ES-I3 (cell line): ENCODE results near the gene C12orf60.

ENCODE experiments used
- H3K36me3 ChIP-seq: 2 replicates; pipeline ENCODE4 v1.6.1; 2013; ENCODE audit warnings: mild to moderate bottlenecking, low read length, control low read depth, moderate library complexity; ENCODE audit not compliant: insufficient read depth
- H3K4me1 ChIP-seq: 2 replicates; pipeline ENCODE4 v1.6.1; 2013; ENCODE audit warnings: mild to moderate bottlenecking, control low read depth, low read length; ENCODE audit not compliant: insufficient read depth
- H3K9ac ChIP-seq: 2 replicates; pipeline ENCODE4 v1.6.1; 2013; ENCODE audit warnings: low read depth, mild to moderate bottlenecking, low read length, moderate library complexity
- H3K9me3 ChIP-seq: 2 replicates; pipeline ENCODE4 v1.6.1; 2013; ENCODE audit warnings: mild to moderate bottlenecking, low read length, moderate library complexity; ENCODE audit not compliant: control insufficient read depth, insufficient read depth

The C12orf60 gene

GRCh38 chr12:14772946-14773345 is 30.5 kb upstream of the C12orf60 start:
- H3K9me3 ChIP-seq = no peaks in the 10 kb centered on the region

DNA sequence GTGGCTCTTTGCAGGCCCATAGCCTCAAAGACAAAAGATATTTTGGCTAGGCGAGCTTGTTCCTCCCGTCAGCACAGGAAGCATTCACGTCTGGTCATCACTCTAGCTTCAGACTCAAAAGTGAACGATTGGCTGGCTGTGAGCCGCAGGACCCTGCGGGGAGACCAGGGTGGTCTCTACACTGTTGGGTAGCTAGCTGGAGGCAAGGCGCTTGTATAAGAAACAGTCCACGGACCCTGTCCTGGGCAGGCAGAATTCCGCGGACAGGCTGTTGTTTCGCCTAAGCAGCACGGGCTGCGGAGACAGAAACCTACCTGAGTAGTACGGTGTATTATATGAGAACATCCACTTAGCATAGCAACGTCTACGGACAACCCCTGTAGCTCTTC is 29.8 kb upstream of the C12orf60 start:
- Histone ChIP-seq H3K9me3 (no peaks in the 10 kb centered on the region), H3K9ac (peak overlapping the region; percentile 75), H3K36me3 (no peaks in the 10 kb centered on the region), H3K4me1 (peaks cover 9% of the 10 kb centered on the region)

More at GRCh38 chr12:14772946-14773345, 30.5 kb upstream of the C12orf60 start:
- Histone ChIP-seq H3K4me1 (peaks cover 9% of the 10 kb centered on the region), H3K9ac (peak overlapping the region; percentile 75), H3K36me3 (no peaks in the 10 kb centered on the region)

DNA sequence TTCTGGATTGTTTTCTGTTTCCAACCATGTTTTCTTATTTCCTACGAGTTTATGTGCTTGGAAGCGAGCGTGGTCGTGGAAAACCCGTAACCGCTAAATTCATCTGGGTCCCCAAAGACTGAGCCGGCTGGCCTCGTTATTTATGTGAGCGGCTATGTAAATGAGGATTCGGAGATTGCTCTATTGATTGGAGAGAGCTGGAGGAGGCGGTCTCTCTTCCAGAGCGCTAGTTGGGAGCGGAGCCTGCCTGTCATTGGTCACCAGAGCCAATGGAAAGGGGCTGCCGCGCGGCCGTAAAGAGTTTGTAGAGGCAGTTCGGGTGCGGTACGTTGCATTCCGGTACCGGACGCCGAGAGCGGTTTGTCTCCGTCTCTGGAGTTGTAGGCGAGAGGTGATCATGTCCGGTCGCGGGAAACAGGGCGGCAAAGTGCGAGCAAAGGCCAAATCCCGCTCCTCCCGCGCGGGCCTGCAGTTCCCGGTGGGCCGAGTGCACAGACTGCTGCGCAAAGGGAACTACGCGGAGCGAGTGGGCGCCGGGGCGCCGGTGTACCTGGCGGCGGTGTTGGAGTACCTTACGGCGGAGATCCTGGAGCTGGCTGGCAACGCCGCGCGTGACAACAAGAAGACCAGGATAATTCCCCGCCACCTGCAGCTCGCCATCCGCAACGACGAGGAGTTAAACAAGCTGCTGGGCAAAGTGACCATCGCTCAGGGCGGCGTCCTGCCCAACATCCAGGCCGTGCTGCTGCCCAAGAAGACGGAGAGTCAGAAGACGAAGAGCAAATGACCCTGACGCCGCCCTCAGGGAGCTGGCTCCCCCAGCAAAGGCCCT is 29.2 kb upstream of the C12orf60 start:
- peaks cover 9% of the 10 kb centered on the region for H3K4me1 ChIP-seq
- no peaks in the 10 kb centered on the region for H3K36me3 ChIP-seq
- peak overlapping the region; percentile 75 for H3K9ac ChIP-seq
- H3K9me3 ChIP-seq = no peaks in the 10 kb centered on the region

- Histone ChIP-seq H3K4me1 (peaks cover 9% of the 10 kb centered on the region), H3K36me3 (no peaks in the 10 kb centered on the region), H3K9me3 (no peaks in the 10 kb centered on the region), H3K9ac (peak overlapping the region; percentile 75)
These were observed 28.4 kb upstream of the C12orf60 start for GRCh38 chr12:14774906-14775635.

GRCh38 chr12:14775636-14775980 is 27.9 kb upstream of the C12orf60 start:
- H3K9ac ChIP-seq = peak overlapping the region; percentile 75
- H3K9me3 ChIP-seq = no peaks in the 10 kb centered on the region
- H3K4me1 ChIP-seq = peaks cover 9% of the 10 kb centered on the region
- no peaks in the 10 kb centered on the region for H3K36me3 ChIP-seq

DNA sequence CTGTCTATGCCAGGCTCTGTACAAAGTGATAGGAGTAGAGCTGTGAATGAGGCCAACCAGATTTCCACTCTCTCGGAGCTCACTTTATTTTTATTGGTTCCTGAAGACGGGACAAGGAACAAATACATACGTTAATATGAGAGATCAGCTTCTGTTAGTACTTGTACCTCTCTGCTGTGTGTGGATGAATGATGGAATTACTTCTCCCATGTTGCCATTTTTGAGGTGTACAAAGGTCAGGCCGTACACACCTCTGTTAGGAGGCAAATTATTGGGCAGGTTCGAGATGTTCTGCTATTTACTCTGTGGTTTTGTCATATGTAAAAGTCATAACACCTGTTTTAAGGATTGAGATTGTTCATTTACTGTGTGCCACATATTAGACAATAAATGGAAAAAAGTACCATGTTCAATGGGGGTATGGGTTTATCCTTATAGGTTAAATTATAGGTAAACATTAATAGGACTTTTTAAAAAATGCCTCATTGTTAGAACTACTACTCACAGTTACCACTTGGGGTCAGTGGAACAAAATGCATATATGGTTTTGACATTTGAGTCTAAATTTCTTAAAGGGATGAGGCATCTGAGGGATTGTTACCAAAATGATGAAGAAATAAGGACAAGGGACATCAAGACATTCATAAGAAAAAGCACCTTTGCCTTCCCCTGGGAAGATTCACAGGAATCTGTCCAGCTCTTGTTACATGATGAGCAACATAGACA is 27.1 kb upstream of the C12orf60 start:
- Histone ChIP-seq H3K4me1 (peaks cover 9% of the 10 kb centered on the region), H3K9me3 (no peaks in the 10 kb centered on the region), H3K36me3 (no peaks in the 10 kb centered on the region), H3K9ac (peak overlapping the region; percentile 75; the same call in 1 of the 2 replicates)

- H3K36me3 ChIP-seq = no peaks in the 10 kb centered on the region
- H3K9me3 ChIP-seq = no peaks in the 10 kb centered on the region
- peaks cover 9% of the 10 kb centered on the region for H3K4me1 ChIP-seq
- H3K9ac ChIP-seq = no peak overlapping the region
These were observed 26.2 kb upstream of the C12orf60 start for GRCh38 chr12:14777271-14777670.

- H3K9me3 ChIP-seq = no peaks in the 10 kb centered on the region
- no peaks in the 10 kb centered on the region for H3K36me3 ChIP-seq
- H3K9ac ChIP-seq = no peak overlapping the region
- H3K4me1 ChIP-seq = peaks cover 9% of the 10 kb centered on the region
These were observed 23.6 kb upstream of the C12orf60 start for GRCh38 chr12:14779834-14780233.

- Histone ChIP-seq H3K9me3 (no peaks in the 10 kb centered on the region), H3K36me3 (no peaks in the 10 kb centered on the region), H3K4me1 (peaks cover 9% of the 10 kb centered on the region), H3K9ac (no peak overlapping the region)
These were observed 22.6 kb upstream of the C12orf60 start for GRCh38 chr12:14780859-14781258.

DNA sequence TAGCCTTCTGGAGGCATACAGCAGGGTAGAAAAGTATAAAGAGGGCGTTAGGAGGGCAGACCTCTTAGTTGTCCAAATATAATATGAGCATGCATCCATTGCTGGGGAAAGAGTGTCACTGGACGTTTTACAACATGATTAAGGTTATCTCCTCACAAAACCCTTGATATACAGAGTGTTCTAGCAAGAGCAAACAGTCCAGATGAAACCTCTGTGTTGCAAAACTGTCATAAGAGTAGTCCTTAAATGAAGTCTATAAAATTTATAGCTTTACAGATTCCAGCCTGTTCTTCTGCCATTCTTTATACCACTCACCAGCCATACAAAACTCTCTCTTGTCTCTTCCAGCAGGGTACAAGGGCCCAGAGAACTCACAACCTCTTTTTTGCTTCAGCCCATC is 21.9 kb upstream of the C12orf60 start:
- Histone ChIP-seq H3K4me1 (peaks cover 9% of the 10 kb centered on the region), H3K9ac (no peak overlapping the region), H3K9me3 (no peaks in the 10 kb centered on the region), H3K36me3 (peaks cover under 1% of the 10 kb centered on the region; the same call in 1 of the 2 replicates)

DNA sequence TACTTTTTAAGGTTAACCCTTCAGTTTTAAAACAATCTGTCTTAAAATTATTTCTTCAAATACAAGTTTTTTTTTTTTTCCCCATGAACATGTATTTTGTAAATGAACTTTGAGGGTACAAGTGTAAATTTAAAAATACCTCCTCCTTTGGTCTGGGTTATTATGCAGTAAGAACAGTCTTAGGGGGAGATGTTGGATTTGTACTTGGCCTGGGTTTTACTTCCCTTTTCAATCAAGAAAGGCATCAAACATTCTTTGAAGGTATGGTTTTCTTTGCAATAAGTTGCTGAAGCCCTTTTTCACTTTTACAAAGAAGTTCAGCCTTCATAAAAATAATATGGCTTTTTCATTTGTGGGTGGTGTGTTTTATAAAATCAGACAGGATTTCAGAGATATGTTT is 20.7 kb upstream of the C12orf60 start:
- peaks cover under 1% of the 10 kb centered on the region; the same call in 1 of the 2 replicates for H3K4me1 ChIP-seq
- peaks cover 7% of the 10 kb centered on the region for H3K36me3 ChIP-seq
- no peaks in the 10 kb centered on the region for H3K9me3 ChIP-seq
- H3K9ac ChIP-seq = no peak overlapping the region

DNA sequence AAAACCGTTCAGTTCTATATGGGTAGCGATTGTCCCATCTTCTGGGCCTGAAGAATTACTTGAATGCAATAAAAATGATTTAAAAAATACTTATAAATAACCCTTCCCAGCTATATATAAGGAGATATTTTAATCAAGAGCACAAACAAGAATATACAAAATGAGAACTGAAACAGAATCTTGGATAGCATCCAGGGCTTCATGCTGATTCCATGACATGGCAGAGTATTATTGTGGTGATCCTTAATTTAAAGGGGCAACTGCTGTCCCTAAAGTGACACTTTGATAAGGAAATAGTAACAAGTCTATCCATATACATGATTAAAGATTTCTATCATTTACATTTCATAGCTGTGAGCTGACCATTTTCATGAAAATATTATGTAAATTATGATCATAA is 19.0 kb upstream of the C12orf60 start:
- Histone ChIP-seq H3K36me3 (peaks cover 13% of the 10 kb centered on the region), H3K9me3 (no peaks in the 10 kb centered on the region)

GRCh38 chr12:14785568-14785967 is 17.9 kb upstream of the C12orf60 start:
- H3K4me1 ChIP-seq = no peaks in the 10 kb centered on the region
- no peaks in the 10 kb centered on the region for H3K9me3 ChIP-seq
- H3K36me3 ChIP-seq = peaks cover 21% of the 10 kb centered on the region
- no peak overlapping the region for H3K9ac ChIP-seq

More for the DNA sequence above, 19.0 kb upstream of the C12orf60 start:
- H3K9ac ChIP-seq = no peak overlapping the region
- H3K4me1 ChIP-seq = no peaks in the 10 kb centered on the region

DNA sequence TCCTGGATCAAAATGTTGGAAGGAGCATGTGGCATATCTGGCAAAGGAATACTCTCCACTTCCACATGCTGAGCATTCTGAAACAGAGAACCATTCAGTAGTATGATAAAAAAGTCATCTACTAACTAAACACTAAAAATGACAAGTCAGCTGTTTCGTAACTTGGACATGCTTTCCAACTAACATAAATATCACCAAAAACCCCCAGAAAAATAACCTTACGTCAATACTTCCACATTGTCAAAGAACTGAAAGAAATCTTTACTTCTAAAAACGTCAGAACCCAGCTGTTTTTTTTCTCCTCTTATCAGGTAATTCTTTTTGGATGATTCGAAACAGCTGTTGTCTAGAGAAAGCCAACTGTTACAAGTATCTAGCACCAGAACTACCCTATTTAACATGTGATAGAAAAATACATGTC is 8.4 kb upstream of the C12orf60 start:
- Histone ChIP-seq H3K36me3 (peaks cover 30% of the 10 kb centered on the region), H3K4me1 (no peaks in the 10 kb centered on the region), H3K9ac (no peak overlapping the region), H3K9me3 (no peaks in the 10 kb centered on the region)
